HG03571 (cell line): Measurements from ENCODE around the gene NUDCD3.
"Not testable (repeated sequence)": the region's sequence is repeated elsewhere in the genome, so short reads cannot be mapped to it uniquely, and the experiment has no call there.

ENCODE experiments used
- ATAC-seq: cut with Tn5 transposase; IDR thresholded peaks from one replicate; pipeline ENCODE4 v1.9.1; 2021; ENCODE audit not compliant: unreplicated experiment

NUDCD3 gene

DNA sequence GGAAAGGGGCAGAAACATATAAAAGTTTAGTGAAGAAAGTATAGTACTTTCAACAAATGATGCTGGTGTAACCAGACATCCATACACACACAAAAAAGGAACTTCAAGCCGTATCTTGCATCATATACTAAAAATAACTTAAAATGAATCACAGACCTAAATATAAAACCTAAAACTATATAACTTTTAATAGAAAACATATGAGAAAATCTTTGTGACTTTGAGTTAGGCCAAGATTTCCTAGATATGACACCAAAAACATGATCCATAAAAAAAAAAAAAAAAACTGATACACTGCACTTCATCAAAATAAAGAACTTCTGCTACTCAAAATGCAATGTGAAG, 40.9 kb downstream of the NUDCD3 start:
- ATAC-seq: no peak

DNA sequence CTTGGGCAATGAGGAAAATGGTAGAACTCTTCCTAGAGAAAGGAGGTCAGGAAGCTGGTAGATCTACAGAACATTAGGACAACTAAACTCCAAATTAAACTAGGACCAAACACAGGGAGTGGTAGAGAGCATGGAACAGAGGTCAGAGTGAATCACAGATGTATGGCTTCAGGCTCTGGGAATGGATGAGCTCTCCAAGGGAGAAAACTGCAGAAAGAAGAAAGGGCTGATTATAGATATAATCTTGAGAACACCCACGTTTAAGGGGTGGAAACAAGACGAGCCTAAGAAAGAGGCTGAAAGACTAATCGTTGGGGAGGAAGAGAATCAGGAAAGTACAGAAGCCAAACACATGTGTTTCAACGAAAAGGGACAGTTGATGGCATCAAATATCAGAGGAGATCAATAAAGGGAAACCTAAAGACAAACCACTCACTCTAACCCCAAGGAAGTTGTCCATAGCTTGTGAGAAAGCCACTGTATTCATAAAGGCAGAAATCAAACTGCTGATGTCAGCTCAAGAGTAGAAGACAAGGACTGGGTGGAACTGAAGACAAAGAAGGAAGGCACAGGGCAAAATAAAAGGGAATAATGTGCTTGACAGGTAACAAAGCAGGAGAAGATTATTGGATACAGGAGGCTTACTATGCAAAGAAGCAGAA, 41.4 kb downstream of the NUDCD3 start:
- ATAC-seq: no peak

- ATAC-seq: no peak
Measured at GRCh38 chr7:44447874-44448425, 42.5 kb downstream of the NUDCD3 start.

DNA sequence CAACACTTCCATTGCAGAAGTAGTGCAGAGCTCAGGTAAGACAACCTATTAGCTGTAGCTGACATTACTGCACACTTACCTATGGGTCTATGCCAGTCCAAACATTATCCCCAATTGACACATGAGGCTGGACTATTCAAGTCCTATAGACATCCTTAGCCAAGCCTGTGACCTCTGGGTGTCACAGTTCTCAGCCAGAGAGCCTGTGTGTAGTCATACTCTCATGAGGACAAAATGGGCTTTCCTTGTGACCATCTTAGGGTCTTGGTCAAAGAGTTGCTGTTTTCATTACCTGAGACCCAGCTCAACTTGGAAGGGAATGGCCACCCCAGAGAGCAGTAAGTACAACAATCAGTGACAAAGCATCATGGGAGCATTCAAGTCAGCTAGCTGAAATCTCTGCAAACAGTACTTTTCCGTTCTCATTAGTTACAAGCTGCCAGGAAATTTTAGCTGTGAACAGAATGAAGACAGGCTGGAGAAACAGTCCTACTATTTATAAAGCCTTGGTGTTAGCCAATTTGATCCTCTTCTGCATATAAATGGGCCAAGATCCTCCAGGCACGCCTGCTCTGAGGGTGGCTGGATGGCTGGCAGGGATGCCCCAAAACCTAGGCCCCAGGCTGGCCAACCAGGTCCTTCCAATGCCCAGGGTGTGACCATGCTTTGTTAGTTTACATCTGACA, 44.3 kb downstream of the NUDCD3 start:
- ATAC-seq: no peak

DNA sequence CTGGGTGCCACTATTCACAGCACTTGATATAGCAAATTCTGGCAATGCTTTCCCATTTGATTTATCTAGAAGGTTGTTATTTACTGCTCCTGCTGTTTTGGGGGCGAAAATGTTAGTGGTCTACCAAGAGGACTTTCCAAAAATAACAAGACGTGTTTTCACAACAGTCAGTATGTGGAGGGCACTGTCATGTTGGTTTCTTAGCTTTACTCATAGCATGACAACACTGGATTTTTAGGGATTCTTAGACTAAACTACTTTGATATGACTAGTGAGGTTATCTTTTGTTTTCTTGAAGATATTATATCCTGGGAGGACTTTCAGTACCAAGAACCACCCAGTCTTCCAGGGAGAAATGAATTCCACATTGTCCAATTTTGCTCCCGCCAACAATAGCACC, 49.4 kb downstream of the NUDCD3 start:
- ATAC-seq: no peak

- no peak for ATAC-seq
Measured at GRCh38 chr7:44440577-44441078, 49.8 kb downstream of the NUDCD3 start.

DNA sequence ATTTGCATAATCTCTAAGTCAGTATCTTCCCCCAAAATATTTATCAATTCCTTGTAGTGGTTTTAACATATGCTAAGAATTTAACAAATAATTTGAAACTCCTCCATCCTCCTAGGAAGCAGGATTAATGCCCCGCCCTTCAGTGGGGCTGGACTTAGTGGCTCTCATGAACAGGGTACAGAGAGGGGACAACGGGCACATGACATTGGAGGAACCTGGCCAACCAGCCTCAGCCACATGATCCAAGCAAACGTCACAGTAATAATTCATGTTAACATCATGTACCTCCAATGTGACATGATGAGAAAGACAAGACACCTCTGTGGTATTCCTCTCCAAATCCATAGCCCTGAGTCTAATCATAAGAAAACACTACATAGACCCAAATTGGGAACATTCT, 50.5 kb downstream of the NUDCD3 start:
- ATAC-seq: no peak

DNA sequence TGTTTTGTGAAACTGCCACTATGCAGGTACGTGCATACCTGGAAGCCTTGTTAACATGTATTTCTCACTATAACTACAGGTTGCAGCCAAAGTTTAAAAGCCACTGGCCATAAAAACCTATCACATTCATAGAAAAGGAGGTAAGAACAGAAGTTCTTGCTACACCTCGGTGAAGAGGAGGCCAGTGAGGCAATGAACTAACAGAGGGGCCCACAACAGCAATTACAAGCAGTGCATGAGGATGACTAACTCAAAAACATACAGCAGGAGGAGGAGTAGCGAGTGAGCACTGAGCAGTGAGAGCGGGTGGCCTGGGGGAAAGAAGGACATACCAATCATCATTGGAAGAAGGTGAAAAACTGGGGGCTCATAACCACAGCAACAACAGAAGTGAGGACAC, 51.6 kb downstream of the NUDCD3 start:
- ATAC-seq: no peak

- no peak for ATAC-seq
Measured at GRCh38 chr7:44434201-44434600, 56.3 kb downstream of the NUDCD3 start.

GRCh38 chr7:44433255-44434022, 57.0 kb downstream of the NUDCD3 start:
- no peak for ATAC-seq

DNA sequence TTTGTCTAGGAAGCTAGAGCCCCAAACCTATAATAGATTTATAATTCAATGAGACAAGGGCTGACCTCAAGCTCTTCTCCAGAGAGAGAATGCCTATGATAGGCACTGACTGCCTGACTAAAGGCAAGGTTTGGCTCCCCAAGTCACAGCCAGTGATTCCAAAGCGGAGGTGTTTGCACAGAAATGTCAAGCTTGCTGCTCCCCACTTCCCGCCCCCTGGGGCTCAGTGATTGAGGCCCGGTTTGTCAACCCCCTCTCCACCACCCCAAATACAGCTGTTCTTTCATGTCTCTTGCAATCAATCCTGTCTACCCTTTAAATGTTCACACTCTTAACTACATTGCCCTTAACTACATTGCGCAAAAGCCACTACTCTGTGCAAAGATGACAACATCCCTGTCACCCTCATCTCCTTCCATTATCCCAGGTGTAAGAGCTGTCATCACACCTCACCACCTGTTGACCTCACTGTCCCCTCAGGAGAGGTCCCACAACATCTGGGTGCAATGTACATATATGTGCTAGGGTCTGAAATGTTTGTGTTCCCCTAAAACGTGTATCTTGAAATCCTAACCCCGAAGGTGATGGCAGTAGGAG, 58.0 kb downstream of the NUDCD3 start:
- ATAC-seq: no peak

- peak; percentile 68 for ATAC-seq
Measured at GRCh38 chr7:44431091-44431608, 59.3 kb downstream of the NUDCD3 start.

DNA sequence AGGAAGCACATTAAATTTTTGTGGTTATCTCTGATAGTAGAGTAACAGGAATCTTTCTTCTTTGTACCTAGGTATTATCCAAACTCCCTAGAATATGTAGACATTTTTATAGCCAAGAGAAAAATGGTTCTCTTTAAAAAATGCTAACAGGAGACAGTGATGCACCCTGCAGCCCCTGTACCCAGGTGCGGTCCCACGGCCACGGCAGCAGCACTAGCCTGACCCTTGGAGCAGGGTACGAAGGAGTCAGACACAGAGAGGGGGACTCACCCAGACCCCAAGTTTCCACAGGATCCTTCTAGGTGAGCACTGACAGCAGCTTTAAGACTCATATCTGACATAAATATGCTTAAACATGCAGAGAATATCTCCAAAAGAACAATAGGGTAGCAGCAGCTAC, 60.4 kb downstream of the NUDCD3 start:
- ATAC-seq: no peak

DNA sequence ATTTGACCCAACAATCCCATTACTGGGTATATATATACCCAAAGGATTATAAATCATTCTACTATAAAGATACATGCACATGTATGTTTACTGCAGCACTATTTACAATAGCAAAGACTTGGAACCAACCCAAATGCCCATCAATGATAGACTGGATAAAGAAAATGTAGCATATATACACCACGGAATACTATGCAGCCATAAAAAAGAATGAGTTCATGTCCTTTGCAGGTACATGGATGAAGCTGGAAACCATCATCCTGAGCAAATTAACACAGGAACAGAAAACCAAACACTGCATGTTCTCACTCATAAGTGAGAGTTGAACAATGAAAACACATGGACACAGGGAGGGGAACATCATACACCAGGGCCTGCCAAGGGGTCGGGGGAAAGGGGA, 65.7 kb downstream of the NUDCD3 start:
- not testable (repeated sequence) for ATAC-seq

GRCh38 chr7:44416941-44417340, 73.5 kb downstream of the NUDCD3 start:
- ATAC-seq: no peak

DNA sequence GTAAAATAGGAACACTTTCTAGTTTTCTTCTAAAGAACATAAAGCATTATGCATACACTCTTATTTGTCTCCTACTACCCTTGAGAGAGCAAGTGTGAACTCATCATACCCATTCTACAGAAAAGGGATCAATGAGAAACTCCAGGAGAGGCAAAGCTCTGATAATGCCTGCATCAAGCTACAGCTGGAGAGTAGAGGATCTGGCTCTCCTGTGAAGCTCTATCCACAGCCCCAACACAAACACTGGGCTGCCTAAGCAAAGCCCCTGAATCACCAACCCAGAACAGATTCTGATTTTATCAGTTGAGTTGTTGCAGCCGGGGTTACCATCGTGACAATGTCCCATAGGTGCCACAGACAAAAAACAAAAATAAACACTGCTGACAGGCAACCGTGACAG, 74.9 kb downstream of the NUDCD3 start:
- ATAC-seq: no peak

- ATAC-seq: no peak
Measured at GRCh38 chr7:44415047-44415446, 75.4 kb downstream of the NUDCD3 start.

DNA sequence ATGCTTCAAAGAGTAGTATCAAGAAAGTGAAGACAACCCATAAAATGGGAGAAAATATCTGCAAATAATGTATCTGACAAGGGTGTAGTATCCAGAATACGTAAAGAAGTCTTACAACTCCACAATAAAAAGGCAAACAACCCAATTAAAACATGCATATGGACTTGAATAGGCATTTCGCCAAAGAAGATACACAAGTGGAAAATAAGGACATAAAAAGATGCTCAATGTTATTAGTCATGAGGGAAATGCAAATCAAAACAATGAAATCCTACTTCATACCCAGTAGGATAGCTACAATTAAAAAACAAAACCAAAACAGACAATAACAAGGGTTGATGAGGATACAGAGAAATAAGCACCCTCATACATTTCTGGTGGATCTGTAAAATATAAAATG, 79.2 kb downstream of the NUDCD3 start:
- no peak for ATAC-seq

DNA sequence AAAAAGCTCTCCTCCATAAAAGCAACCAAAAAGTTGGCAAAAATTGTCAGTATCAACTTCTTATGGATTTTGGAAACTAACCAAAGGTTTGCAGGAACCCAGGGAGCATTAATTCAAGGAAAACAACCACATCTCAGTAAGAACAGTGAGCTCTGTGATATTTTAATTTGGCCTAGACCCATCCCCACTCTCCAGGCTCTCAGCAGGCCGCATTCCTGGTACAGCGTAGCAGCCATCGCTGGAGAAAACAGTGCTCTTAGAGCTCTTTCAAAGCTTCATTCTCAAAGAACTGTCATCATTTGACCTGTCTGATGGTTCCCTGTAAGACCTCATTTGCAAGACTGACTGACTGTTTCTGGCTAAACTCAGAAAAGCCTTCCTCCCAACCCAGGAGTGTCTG, 81.9 kb downstream of the NUDCD3 start:
- no peak for ATAC-seq

DNA sequence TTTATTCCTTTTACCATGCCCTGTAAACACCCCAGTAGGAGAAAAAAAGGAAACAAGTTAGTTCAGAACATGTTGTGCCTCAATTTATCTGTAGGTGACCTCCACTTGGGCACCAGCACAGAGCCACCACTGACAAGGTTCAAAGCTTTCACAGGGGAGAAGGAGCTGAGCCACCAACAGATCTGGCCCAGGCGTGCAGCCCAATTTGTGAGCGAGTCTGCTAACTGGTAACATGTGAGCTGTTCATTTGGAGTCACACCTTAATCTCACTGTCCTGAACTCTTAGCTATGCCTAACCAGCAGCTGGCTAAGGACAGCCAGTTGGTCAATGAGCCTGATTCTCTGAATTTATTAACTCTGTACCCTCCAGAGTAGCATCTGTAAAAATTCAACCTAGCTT, 86.7 kb downstream of the NUDCD3 start:
- ATAC-seq: no peak

GRCh38 chr7:44403176-44403759, 87.2 kb downstream of the NUDCD3 start:
- ATAC-seq: no peak
